Calu3 (cell line): ENCODE results near the gene LMTK3. TPM values are rescaled to one million over a fixed set of nuclear protein-coding genes. Genes with fewer than 3 reads are reported as not detected.

Experiments used
- BruUV-seq: library from RNA; stranded (reverse); fragments of 400-500 nt; replicated peaks from 2 replicates; lab custom pipeline; 2021; lab: Mats Ljungman, UMichigan
- CTCF ChIA-PET: fragments of 300-600 bp; sonication (Branson Sonifier 250); formaldehyde crosslinking; loops from one replicate; lab custom pipeline; 2022; ENCODE audit warnings: antibody characterized with exemption; lab: Charles Lee
- DNase-seq: peaks from one replicate; pipeline ENCODE4 v3.0.0; 2022
- H3K27ac Mint-ChIP-seq: one replicate; pipeline ENCODE4 v1.8.0; 2022; ENCODE audit warnings: mixed read lengths; ENCODE audit not compliant: unreplicated experiment
- H3K27me3 Mint-ChIP-seq: one replicate; pipeline ENCODE4 v1.8.0; 2022; ENCODE audit warnings: mixed read lengths; ENCODE audit not compliant: unreplicated experiment
- H3K36me3 Mint-ChIP-seq: one replicate; pipeline ENCODE4 v1.8.0; 2022; ENCODE audit warnings: mild to moderate bottlenecking, moderate library complexity, mixed read lengths; ENCODE audit not compliant: insufficient read depth, unreplicated experiment
- H3K4me1 Mint-ChIP-seq: one replicate; pipeline ENCODE4 v1.8.0; 2022; ENCODE audit warnings: mild to moderate bottlenecking, low read depth, mixed read lengths; ENCODE audit not compliant: unreplicated experiment
- H3K4me3 Mint-ChIP-seq: one replicate; pipeline ENCODE4 v1.8.0; 2022; ENCODE audit warnings: mild to moderate bottlenecking, low read depth, moderate library complexity, mixed read lengths; ENCODE audit not compliant: unreplicated experiment
- H3K9me3 Mint-ChIP-seq: one replicate; pipeline ENCODE4 v1.8.0; 2022; ENCODE audit warnings: low read depth, mixed read lengths; ENCODE audit not compliant: unreplicated experiment
- CTCF ChIP-seq: fragments of 200-600 bp; IDR thresholded peaks from one replicate; pipeline ENCODE4 v1.8.0; 2022; ENCODE audit warnings: antibody characterized with exemption; ENCODE audit not compliant: unreplicated experiment
- intact Hi-C: fragments of 100-400 bp; cut with micrococcal nuclease; formaldehyde crosslinking; loops from one replicate; pipeline ENCODE4 v1.10.0; 2022; ENCODE audit not compliant: unreplicated experiment
- total RNA-seq: library from RNA; stranded (reverse); gene quantifications from 2 replicates; pipeline ENCODE4 v1.2.3, GENCODE V29; 2022

LMTK3 gene
- total RNA-seq, 1 experiment from 2014 or later = 1.0 TPM

GRCh38 chr19:48512504-48513288, 1.1 kb upstream of the LMTK3 start:
- H3K36me3 Mint-ChIP-seq = peaks cover 9% of the 10 kb centered on the region
- BruUV-seq = no TSS peak
- no peaks in the 10 kb centered on the region for H3K9me3 Mint-ChIP-seq
- CTCF ChIA-PET = interaction anchor here (0.6 kb wide), 1 partner anchor 149 kb away, joined by 3 read pairs; the partner anchor contains the start of genes SYNGR4 and TMEM143
- no peak overlapping the region for H3K27ac Mint-ChIP-seq
- TF ChIP-seq CTCF = no peak
- intact Hi-C loops = no loop called here
- no peak overlapping the region for H3K4me3 Mint-ChIP-seq
- H3K27me3 Mint-ChIP-seq = no peaks in the 10 kb centered on the region
- H3K4me1 Mint-ChIP-seq = peaks cover 17% of the 10 kb centered on the region
- DNase-seq = no peak

- Mint-ChIP-seq H3K27me3 (no peaks in the 10 kb centered on the region), H3K27ac (no peak overlapping the region), H3K4me3 (no peak overlapping the region), H3K36me3 (peaks cover 9% of the 10 kb centered on the region), H3K9me3 (no peaks in the 10 kb centered on the region), H3K4me1 (peaks cover 13% of the 10 kb centered on the region)
- intact Hi-C loops = no loop called here
- DNase-seq = no peak
- BruUV-seq = no TSS peak
- CTCF ChIA-PET = interaction anchor here (0.7 kb wide), 1 partner anchor 662 kb away, joined by 5 read pairs; no protein-coding TSS in a partner anchor
- TF ChIP-seq CTCF = no peak
Observed at GRCh38 chr19:48511321-48511731, 309 bp downstream of the LMTK3 start.

GRCh38 chr19:48510421-48511268, 990 bp downstream of the LMTK3 start:
- Mint-ChIP-seq H3K27ac (no peak overlapping the region), H3K4me3 (no peak overlapping the region), H3K9me3 (no peaks in the 10 kb centered on the region), H3K4me1 (peaks cover 8% of the 10 kb centered on the region), H3K27me3 (no peaks in the 10 kb centered on the region), H3K36me3 (peaks cover 9% of the 10 kb centered on the region)
- BruUV-seq = no TSS peak
- peak; percentile 68 for DNase-seq
- no peak for TF ChIP-seq CTCF
- intact Hi-C loops = no loop called here
- CTCF ChIA-PET = interaction anchor here (0.7 to 1.4 kb wide), 2 partner anchors 74 to 661 kb away, joined by 3 to 5 read pairs; no protein-coding TSS in a partner anchor

GRCh38 chr19:48509467-48510194, 2.0 kb downstream of the LMTK3 start:
- H3K4me3 Mint-ChIP-seq = no peak overlapping the region
- peaks cover 9% of the 10 kb centered on the region for H3K36me3 Mint-ChIP-seq
- H3K27ac Mint-ChIP-seq = no peak overlapping the region
- intact Hi-C loops = no loop called here
- BruUV-seq = no TSS peak
- no peak for DNase-seq
- no peaks in the 10 kb centered on the region for H3K9me3 Mint-ChIP-seq
- TF ChIP-seq CTCF = no peak
- peaks cover 8% of the 10 kb centered on the region for H3K4me1 Mint-ChIP-seq
- peaks cover under 1% of the 10 kb centered on the region for H3K27me3 Mint-ChIP-seq
- CTCF ChIA-PET = interaction anchor here (1.4 to 5.1 kb wide), 2 partner anchors 75 kb away, joined by 3 to 148 read pairs; no protein-coding TSS in a partner anchor
